Mucosa of gallbladder (tissue), 1 donor: ENCODE results near the gene GADL1. TPM values are rescaled to one million over a fixed set of nuclear protein-coding genes. Genes with fewer than 3 reads are reported as not detected.

ENCODE experiments used
- DNase-seq: peaks from one replicate; pipeline ENCODE4 v3.0.0-alpha.2; 2020; ENCODE audit warnings: low spot score
- total RNA-seq: library from RNA; stranded (reverse); gene quantifications from one replicate; pipeline ENCODE4 v1.2.1, GENCODE V29; 2021
- donor health status: DM: no; HTN: no; CAD: no.

GADL1 gene
- total RNA-seq, 1 donor from 2014 or later, result not detected

GRCh38 chr3:30760040-30760695 lies 134.3 kb downstream of the GADL1 start:
- no peak for DNase-seq

- DNase-seq, result no peak
These were observed 138.2 kb downstream of the GADL1 start for GRCh38 chr3:30756218-30756617.

GRCh38 chr3:30754426-30754825 lies 140.0 kb downstream of the GADL1 start:
- no peak for DNase-seq

- DNase-seq, result no peak
These were observed 140.7 kb downstream of the GADL1 start for GRCh38 chr3:30753766-30754165.

GRCh38 chr3:30752970-30753369 lies 141.5 kb downstream of the GADL1 start:
- DNase-seq, result peak; percentile 34

GRCh38 chr3:30752491-30752890 lies 142.0 kb downstream of the GADL1 start:
- DNase-seq, result no peak

- DNase-seq, result no peak
These were observed 142.7 kb downstream of the GADL1 start for GRCh38 chr3:30751610-30752299.

- DNase-seq, result no peak
These were observed 143.5 kb downstream of the GADL1 start for GRCh38 chr3:30750967-30751366.

GRCh38 chr3:30749230-30749629 lies 145.2 kb downstream of the GADL1 start:
- no peak for DNase-seq

- no peak for DNase-seq
These were observed 146.6 kb downstream of the GADL1 start for GRCh38 chr3:30747771-30748281.

- DNase-seq, result no peak
These were observed 150.7 kb downstream of the GADL1 start for GRCh38 chr3:30743641-30744317.

- DNase-seq, result no peak
These were observed 151.5 kb downstream of the GADL1 start for GRCh38 chr3:30742796-30743619.

GRCh38 chr3:30741889-30742288 lies 152.6 kb downstream of the GADL1 start:
- no peak for DNase-seq

- DNase-seq, result no peak
These were observed 155.9 kb downstream of the GADL1 start for GRCh38 chr3:30738605-30739004.

- no peak for DNase-seq
These were observed 156.5 kb downstream of the GADL1 start for GRCh38 chr3:30737743-30738499.

- DNase-seq, result no peak
These were observed 160.8 kb downstream of the GADL1 start for GRCh38 chr3:30733696-30734095.

GRCh38 chr3:30733209-30733608 lies 161.3 kb downstream of the GADL1 start:
- DNase-seq, result no peak

GRCh38 chr3:30730967-30731366 lies 163.5 kb downstream of the GADL1 start:
- DNase-seq, result no peak

GRCh38 chr3:30729936-30730335 lies 164.5 kb downstream of the GADL1 start:
- DNase-seq, result no peak

- DNase-seq, result no peak
These were observed 164.9 kb downstream of the GADL1 start for GRCh38 chr3:30729512-30729911.

- DNase-seq, result no peak
These were observed 166.3 kb downstream of the GADL1 start for GRCh38 chr3:30728143-30728542.
